IPS DF 19.7 (cell line): ENCODE data around the gene NLK.
"Not testable (repeated sequence)": the region's sequence is repeated elsewhere in the genome, so short reads cannot be mapped to it uniquely, and the experiment has no call there.

ENCODE experiments used
- DNase-seq: peaks from one replicate; pipeline ENCODE4 v3.0.0-alpha.2; 2013; ENCODE audit warnings: low read depth, low spot score

The NLK gene

GRCh38 chr17:28155405-28155804, 112.9 kb downstream of the NLK start:
- DNase-seq, result not testable (repeated sequence)

GRCh38 chr17:28159004-28159403, 116.5 kb downstream of the NLK start:
- no peak for DNase-seq

GRCh38 chr17:28159924-28160323, 117.4 kb downstream of the NLK start:
- DNase-seq, result no peak

GRCh38 chr17:28160610-28161009, 118.1 kb downstream of the NLK start:
- DNase-seq, result no peak

- DNase-seq, result no peak
These were observed 118.8 kb downstream of the NLK start for GRCh38 chr17:28161311-28161710.

- DNase-seq, result no peak
These were observed 124.0 kb downstream of the NLK start for GRCh38 chr17:28166478-28166877.

- no peak for DNase-seq
These were observed 127.3 kb downstream of the NLK start for GRCh38 chr17:28169621-28170349.

GRCh38 chr17:28170771-28171170, 128.3 kb downstream of the NLK start:
- no peak for DNase-seq

- no peak for DNase-seq
These were observed 130.6 kb downstream of the NLK start for GRCh38 chr17:28173031-28173561.

- no peak for DNase-seq
These were observed 131.3 kb downstream of the NLK start for GRCh38 chr17:28173801-28174200.

GRCh38 chr17:28174352-28175046, 132.0 kb downstream of the NLK start:
- DNase-seq, result no peak

- DNase-seq, result no peak
These were observed 134.9 kb downstream of the NLK start for GRCh38 chr17:28177351-28177750.

GRCh38 chr17:28178800-28179199, 136.3 kb downstream of the NLK start:
- DNase-seq, result no peak

GRCh38 chr17:28180449-28180848, 138.0 kb downstream of the NLK start:
- DNase-seq, result no peak

GRCh38 chr17:28181568-28181967, 139.1 kb downstream of the NLK start:
- no peak for DNase-seq

GRCh38 chr17:28182559-28182958, 140.1 kb downstream of the NLK start:
- no peak for DNase-seq

- no peak for DNase-seq
These were observed 143.2 kb downstream of the NLK start for GRCh38 chr17:28185658-28186057.

GRCh38 chr17:28186472-28186871, 144.0 kb downstream of the NLK start:
- DNase-seq, result not testable (repeated sequence)

- no peak for DNase-seq
These were observed 145.5 kb downstream of the NLK start for GRCh38 chr17:28187931-28188330.

GRCh38 chr17:28188841-28189263, 146.4 kb downstream of the NLK start:
- DNase-seq, result no peak

- DNase-seq, result no peak
These were observed 147.2 kb downstream of the NLK start for GRCh38 chr17:28189667-28190066.

- no peak for DNase-seq
These were observed 148.5 kb downstream of the NLK start for GRCh38 chr17:28191018-28191417.

- DNase-seq, result no peak
These were observed 150.8 kb downstream of the NLK start for GRCh38 chr17:28193241-28193640.
